ENCODE results near the gene ARL6IP5.

DNA sequence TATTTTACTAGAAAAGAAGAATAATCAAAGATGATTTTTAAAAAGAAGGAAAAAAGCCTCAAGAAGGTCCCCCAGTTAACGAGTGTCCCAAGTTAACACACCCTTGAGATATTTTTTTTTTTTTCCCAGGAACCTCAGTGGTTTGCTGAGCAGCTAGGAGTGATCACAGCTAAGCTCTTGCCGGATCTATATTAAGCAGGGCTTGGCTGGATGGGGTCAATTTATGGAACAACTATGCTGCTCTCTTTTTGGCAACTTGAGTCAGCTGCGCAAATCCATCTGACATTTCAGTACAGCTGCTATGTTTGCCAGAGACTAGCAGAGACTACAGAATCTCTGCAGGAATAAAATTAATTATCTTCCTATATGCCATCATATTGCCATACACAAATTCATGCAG is 37.7 kb downstream of the ARL6IP5 start, which contains the start of gene LMOD3:
- no peak for TF ChIP-seq POLR2A (IDR thresholded peaks at IDR 0.05; ENCODE audit: low read depth, low read length)
- TF ChIP-seq POLR2AphosphoS5 (IDR thresholded peaks at IDR 0.05; ENCODE audit: low read depth, low read length): no peak

All from GM12891 (cell line).